ENCODE measurements around the gene LRMDA. TPM values are rescaled to one million over a fixed set of nuclear protein-coding genes. Genes with fewer than 3 reads are reported as not detected.

The LRMDA gene
- total RNA-seq, 5 donors from 2014 or later (not counting 1 experiment from before 2014, with no cell fraction given), result 0.30 to 1.2 TPM; not detected in 3

- H3K4me3 Mint-ChIP-seq, result no peak overlapping the region
- no peaks in the 10 kb centered on the region for H3K27me3 ChIP-seq (replicated peaks in 1 of 2; ENCODE audit: control insufficient read depth in 2 of 2, extremely low read depth in 1 of 2, insufficient read depth in 2 of 2, low read length in 1 of 2)
- H3K36me3 Mint-ChIP-seq, result no peaks in the 10 kb centered on the region
- H3K4me1 ChIP-seq (ENCODE audit: control insufficient read depth in 1 of 2, extremely low read depth in 1 of 2, insufficient read depth in 2 of 2, low read length in 2 of 2), result no peaks in the 10 kb centered on the region
- peaks cover 2 to 30% (median 18%) of the 10 kb centered on the region in 3 donors for H3K9me3 Mint-ChIP-seq
- POLR2A ChIA-PET, result no interaction called here
- CTCF ChIA-PET, result no interaction called here
- peaks cover 0 to 5% (median 0%) of the 10 kb centered on the region in 3 donors for H3K4me1 Mint-ChIP-seq
- no peak overlapping the region for H3K4me3 ChIP-seq (ENCODE audit: control insufficient read depth in 1 of 2, extremely low read depth in 1 of 2, low read length in 1 of 2)
- no peak overlapping the region for H3K27ac ChIP-seq (ENCODE audit: low read length)
- DNase-seq (no peak), ATAC-seq (replicated peaks in 1 of 4) (peak in 1 of 4 experiments; percentile 32)
- H3K27ac Mint-ChIP-seq, result no peak overlapping the region
- H3K9me3 ChIP-seq, result peaks cover 4% of the 10 kb centered on the region
- no peaks in the 10 kb centered on the region for H3K36me3 ChIP-seq (ENCODE audit: control insufficient read depth in 2 of 2, extremely low read depth in 1 of 2, insufficient read depth in 1 of 2, low read length in 1 of 2)
- 50% methylated on average over 1 of the region's 1 CpG for WGBS (ENCODE audit: insufficient coverage)
- peaks cover 0 to 10% of the 10 kb centered on the region in 2 donors for H3K27me3 Mint-ChIP-seq
Measured at GRCh38 chr10:76168437-76168836, 737.0 kb downstream of the LRMDA start.

- no peak overlapping the region for H3K27ac Mint-ChIP-seq
- Histone ChIP-seq H3K4me3 (ENCODE audit: control insufficient read depth in 1 of 2, extremely low read depth in 1 of 2, low read length in 1 of 2) (no peak overlapping the region), H3K27ac (ENCODE audit: low read length) (no peak overlapping the region), H3K36me3 (ENCODE audit: control insufficient read depth in 2 of 2, extremely low read depth in 1 of 2, insufficient read depth in 1 of 2, low read length in 1 of 2) (no peaks in the 10 kb centered on the region), H3K9me3 (peaks cover 4% of the 10 kb centered on the region), H3K4me1 (ENCODE audit: control insufficient read depth in 1 of 2, extremely low read depth in 1 of 2, insufficient read depth in 2 of 2, low read length in 2 of 2) (no peaks in the 10 kb centered on the region), H3K27me3 (replicated peaks in 1 of 2; ENCODE audit: control insufficient read depth in 2 of 2, extremely low read depth in 1 of 2, insufficient read depth in 2 of 2, low read length in 1 of 2) (no peaks in the 10 kb centered on the region)
- ChIA-PET CTCF (no interaction called here), POLR2A (no interaction called here)
- no peak for ATAC-seq (replicated peaks in 1 of 4)
- DNase-seq, result no peak
- H3K36me3 Mint-ChIP-seq, result no peaks in the 10 kb centered on the region
- WGBS (ENCODE audit: insufficient coverage), result 100% methylated on average over 1 of the region's 2 CpGs
- H3K4me3 Mint-ChIP-seq, result no peak overlapping the region
- H3K4me1 Mint-ChIP-seq, result peaks cover 0 to 5% (median 0%) of the 10 kb centered on the region in 3 donors
- peaks cover 2 to 30% (median 18%) of the 10 kb centered on the region in 3 donors for H3K9me3 Mint-ChIP-seq
- H3K27me3 Mint-ChIP-seq, result peaks cover 0 to 10% of the 10 kb centered on the region in 2 donors
Measured at GRCh38 chr10:76169246-76169645, 737.8 kb downstream of the LRMDA start.

- Mint-ChIP-seq H3K36me3 (no peaks in the 10 kb centered on the region), H3K27ac (no peak overlapping the region), H3K4me3 (no peak overlapping the region), H3K27me3 (peaks cover 0 to 3% of the 10 kb centered on the region in 2 donors), H3K9me3 (peaks cover 2 to 14% (median 8%) of the 10 kb centered on the region in 3 donors), H3K4me1 (peaks cover 0 to 5% (median 0%) of the 10 kb centered on the region in 3 donors)
- H3K27me3 ChIP-seq (replicated peaks in 1 of 2; ENCODE audit: control insufficient read depth in 2 of 2, extremely low read depth in 1 of 2, insufficient read depth in 2 of 2, low read length in 1 of 2), result no peaks in the 10 kb centered on the region
- no peak overlapping the region for H3K27ac ChIP-seq (ENCODE audit: low read length)
- CTCF ChIA-PET, result no interaction called here
- no peak overlapping the region for H3K4me3 ChIP-seq (ENCODE audit: control insufficient read depth in 1 of 2, extremely low read depth in 1 of 2, low read length in 1 of 2)
- 67% methylated on average over 2 of the region's 2 CpGs for WGBS (ENCODE audit: insufficient coverage)
- H3K36me3 ChIP-seq (ENCODE audit: control insufficient read depth in 2 of 2, extremely low read depth in 1 of 2, insufficient read depth in 1 of 2, low read length in 1 of 2), result no peaks in the 10 kb centered on the region
- POLR2A ChIA-PET, result no interaction called here
- H3K4me1 ChIP-seq (ENCODE audit: control insufficient read depth in 1 of 2, extremely low read depth in 1 of 2, insufficient read depth in 2 of 2, low read length in 2 of 2), result no peaks in the 10 kb centered on the region
- DNase-seq (no peak), ATAC-seq (replicated peaks in 1 of 4) (no peak)
- H3K9me3 ChIP-seq, result no peaks in the 10 kb centered on the region
Measured at GRCh38 chr10:76172020-76172419, 740.6 kb downstream of the LRMDA start.

GRCh38 chr10:76175533-76176165 lies 744.2 kb downstream of the LRMDA start:
- Histone ChIP-seq H3K9me3 (no peaks in the 10 kb centered on the region), H3K36me3 (ENCODE audit: control insufficient read depth in 2 of 2, extremely low read depth in 1 of 2, insufficient read depth in 1 of 2, low read length in 1 of 2) (no peaks in the 10 kb centered on the region), H3K4me3 (ENCODE audit: control insufficient read depth in 1 of 2, extremely low read depth in 1 of 2, low read length in 1 of 2) (no peak overlapping the region), H3K4me1 (ENCODE audit: control insufficient read depth in 1 of 2, extremely low read depth in 1 of 2, insufficient read depth in 2 of 2, low read length in 2 of 2) (peaks cover 0 to 3% of the 10 kb centered on the region in 2 experiments), H3K27me3 (replicated peaks in 1 of 2; ENCODE audit: control insufficient read depth in 2 of 2, extremely low read depth in 1 of 2, insufficient read depth in 2 of 2, low read length in 1 of 2) (peaks cover 0 to 3% of the 10 kb centered on the region in 2 experiments), H3K27ac (ENCODE audit: low read length) (no peak overlapping the region)
- Mint-ChIP-seq H3K4me1 (peaks cover 0 to 16% (median 0%) of the 10 kb centered on the region in 3 donors), H3K4me3 (no peak overlapping the region), H3K36me3 (no peaks in the 10 kb centered on the region), H3K27ac (no peak overlapping the region), H3K27me3 (no peaks in the 10 kb centered on the region), H3K9me3 (peaks cover 2 to 10% (median 4%) of the 10 kb centered on the region in 3 donors)
- no peak for DNase-seq
- WGBS (ENCODE audit: insufficient coverage), result 78% methylated on average over 7 of the region's 9 CpGs
- ChIA-PET POLR2A (no interaction called here), CTCF (no interaction called here)
- ATAC-seq (replicated peaks in 1 of 4), result no peak

- peaks cover 0 to 3% of the 10 kb centered on the region in 2 experiments for H3K4me1 ChIP-seq (ENCODE audit: control insufficient read depth in 1 of 2, extremely low read depth in 1 of 2, insufficient read depth in 2 of 2, low read length in 2 of 2)
- Mint-ChIP-seq H3K4me1 (peaks cover 0 to 16% (median 0%) of the 10 kb centered on the region in 3 donors), H3K27ac (no peak overlapping the region), H3K4me3 (no peak overlapping the region), H3K27me3 (no peaks in the 10 kb centered on the region), H3K36me3 (no peaks in the 10 kb centered on the region), H3K9me3 (peaks cover 2 to 10% (median 3%) of the 10 kb centered on the region in 3 donors)
- ATAC-seq (replicated peaks in 1 of 4) (no peak), DNase-seq (no peak)
- WGBS (ENCODE audit: insufficient coverage), result 90% methylated on average over 9 of the region's 9 CpGs
- H3K27ac ChIP-seq (ENCODE audit: low read length), result no peak overlapping the region
- peaks cover 0 to 3% of the 10 kb centered on the region in 2 experiments for H3K27me3 ChIP-seq (replicated peaks in 1 of 2; ENCODE audit: control insufficient read depth in 2 of 2, extremely low read depth in 1 of 2, insufficient read depth in 2 of 2, low read length in 1 of 2)
- H3K36me3 ChIP-seq (ENCODE audit: control insufficient read depth in 2 of 2, extremely low read depth in 1 of 2, insufficient read depth in 1 of 2, low read length in 1 of 2), result no peaks in the 10 kb centered on the region
- CTCF ChIA-PET, result no interaction called here
- H3K4me3 ChIP-seq (ENCODE audit: control insufficient read depth in 1 of 2, extremely low read depth in 1 of 2, low read length in 1 of 2), result no peak overlapping the region
- no peaks in the 10 kb centered on the region for H3K9me3 ChIP-seq
- POLR2A ChIA-PET, result no interaction called here
Measured at GRCh38 chr10:76176166-76176550, 744.7 kb downstream of the LRMDA start.

- Mint-ChIP-seq H3K27me3 (no peaks in the 10 kb centered on the region), H3K9me3 (peaks cover 0 to 14% (median 3%) of the 10 kb centered on the region in 3 donors), H3K27ac (peak overlapping the region in 1 of 2 donors; percentile 82), H3K4me1 (peaks cover 0 to 16% (median 0%) of the 10 kb centered on the region in 3 donors), H3K36me3 (no peaks in the 10 kb centered on the region), H3K4me3 (no peak overlapping the region)
- Histone ChIP-seq H3K27ac (ENCODE audit: low read length) (no peak overlapping the region), H3K36me3 (ENCODE audit: control insufficient read depth in 2 of 2, extremely low read depth in 1 of 2, insufficient read depth in 1 of 2, low read length in 1 of 2) (no peaks in the 10 kb centered on the region), H3K27me3 (replicated peaks in 1 of 2; ENCODE audit: control insufficient read depth in 2 of 2, extremely low read depth in 1 of 2, insufficient read depth in 2 of 2, low read length in 1 of 2) (peaks cover 0 to 3% of the 10 kb centered on the region in 2 experiments), H3K4me3 (ENCODE audit: control insufficient read depth in 1 of 2, extremely low read depth in 1 of 2, low read length in 1 of 2) (no peak overlapping the region), H3K9me3 (no peaks in the 10 kb centered on the region), H3K4me1 (ENCODE audit: control insufficient read depth in 1 of 2, extremely low read depth in 1 of 2, insufficient read depth in 2 of 2, low read length in 2 of 2) (peaks cover 0 to 3% of the 10 kb centered on the region in 2 experiments)
- ChIA-PET CTCF (no interaction called here), POLR2A (no interaction called here)
- DNase-seq, result no peak
- 100% methylated on average over 2 of the region's 2 CpGs for WGBS (ENCODE audit: insufficient coverage)
- no peak for ATAC-seq (replicated peaks in 1 of 4)
Measured at GRCh38 chr10:76177936-76178335, 746.5 kb downstream of the LRMDA start.

Data from T-cell (primary cell).